Fibroblast of lung (primary cell): Measurements from ENCODE around the gene NUS1. TPM values are rescaled to one million over a fixed set of nuclear protein-coding genes. Genes with fewer than 3 reads are reported as not detected.

Experiments
- DNase-seq, 2 donors: peaks; one replicate each; pipeline versions ENCODE4 v3.0.0 to v3.0.0-alpha.2; 2010; ENCODE audit warnings: low read depth in 2 of 2
- H2AFZ ChIP-seq: 2 replicates; pipeline ENCODE4 v1.5.1; 2012; ENCODE audit warnings: low read length, control low read depth, inconsistent platforms
- H3K27ac ChIP-seq: 2 replicates; pipeline ENCODE4 v1.5.1; 2011; ENCODE audit warnings: low read length, control low read depth; ENCODE audit not compliant: insufficient read depth
- H3K27me3 ChIP-seq: 2 replicates; pipeline ENCODE4 v1.5.1; 2011; ENCODE audit warnings: mild to moderate bottlenecking, low read length; ENCODE audit not compliant: control insufficient read depth, insufficient read depth
- H3K36me3 ChIP-seq: 2 replicates; pipeline ENCODE4 v1.5.1; 2011; ENCODE audit warnings: low read length; ENCODE audit not compliant: control insufficient read depth, insufficient read depth
- H3K4me1 ChIP-seq: 2 replicates; pipeline ENCODE4 v1.5.1; 2011; ENCODE audit warnings: low read length; ENCODE audit not compliant: control insufficient read depth, insufficient read depth; ENCODE audit errors: extremely low read depth
- H3K4me2 ChIP-seq: 2 replicates; pipeline ENCODE4 v1.5.1; 2011; ENCODE audit warnings: low read length, control low read depth; ENCODE audit not compliant: insufficient read depth; ENCODE audit errors: extremely low read depth
- H3K4me3 ChIP-seq, 4 experiments: fragments of 200-600 bp in 1 of 4; sonication (generic) in 1 of 4; replicated peaks in 1 of 4; 2 replicates each; pipeline ENCODE4 v1.5.1; 2011 to 2016; ENCODE audit warnings: low read length in 4 of 4, low read depth in 3 of 4, mild to moderate bottlenecking in 3 of 4, control low read depth in 2 of 4, inconsistent platforms in 1 of 4, mixed read lengths in 1 of 4; ENCODE audit not compliant: insufficient read depth in 1 of 4; ENCODE audit errors: control extremely low read depth in 1 of 4
- H3K79me2 ChIP-seq: 2 replicates; pipeline ENCODE4 v1.5.1; 2012; ENCODE audit warnings: mild to moderate bottlenecking, low read length, inconsistent platforms; ENCODE audit not compliant: control insufficient read depth, insufficient read depth
- H3K9ac ChIP-seq: 2 replicates; pipeline ENCODE4 v1.5.1; 2011; ENCODE audit warnings: mild to moderate bottlenecking, low read length, control low read depth; ENCODE audit not compliant: insufficient read depth
- H3K9me3 ChIP-seq: 2 replicates; pipeline ENCODE4 v1.5.1; 2012; ENCODE audit warnings: low read depth, low read length; ENCODE audit not compliant: control insufficient read depth, insufficient read depth
- H4K20me1 ChIP-seq: 2 replicates; pipeline ENCODE4 v1.5.1; 2011; ENCODE audit warnings: low read length; ENCODE audit not compliant: control insufficient read depth, insufficient read depth; ENCODE audit errors: extremely low read depth
- EZH2 ChIP-seq: IDR thresholded peaks from 2 replicates; pipeline ENCODE4 v1.5.1; 2012; ENCODE audit warnings: low read length, control low read depth, mild to moderate bottlenecking; ENCODE audit errors: missing control alignments
- polyA plus RNA-seq, 2 donors: library from polyadenylated mRNA; depleted of rRNA in 1 of 2; stranded (reverse) in 1 of 2; unstranded in 1 of 2; fragments of >200 nt; gene quantifications; 2 replicates each; pipeline ENCODE4 v1.2.1, GENCODE V29; 2011 to 2012; ENCODE audit warnings: missing spikeins in 1 of 2
- total RNA-seq: library from RNA; depleted of rRNA; stranded (reverse); fragments of >200 nt; gene quantifications from 2 replicates; pipeline ENCODE4 v1.2.1, GENCODE V29; 2014
- TF ChIP-seq, protein P1 (sequence below), 2 donors: IDR thresholded peaks in 1 of 2; conservative IDR thresholded peaks in 1 of 2; 1 replicate in 1 of 2; 2 replicates in 1 of 2; pipeline ENCODE4 v1.5.1; 2011 to 2012; ENCODE audit warnings: low read length in 2 of 2, control low read depth in 1 of 2, inconsistent platforms in 1 of 2, low read depth in 1 of 2, mild to moderate bottlenecking in 1 of 2

The NUS1 gene
- total and polyA plus RNA-seq, 2 donors (not counting 1 experiment from before 2014, with no cell fraction given): 15.4 to 32.9 TPM

DNA sequence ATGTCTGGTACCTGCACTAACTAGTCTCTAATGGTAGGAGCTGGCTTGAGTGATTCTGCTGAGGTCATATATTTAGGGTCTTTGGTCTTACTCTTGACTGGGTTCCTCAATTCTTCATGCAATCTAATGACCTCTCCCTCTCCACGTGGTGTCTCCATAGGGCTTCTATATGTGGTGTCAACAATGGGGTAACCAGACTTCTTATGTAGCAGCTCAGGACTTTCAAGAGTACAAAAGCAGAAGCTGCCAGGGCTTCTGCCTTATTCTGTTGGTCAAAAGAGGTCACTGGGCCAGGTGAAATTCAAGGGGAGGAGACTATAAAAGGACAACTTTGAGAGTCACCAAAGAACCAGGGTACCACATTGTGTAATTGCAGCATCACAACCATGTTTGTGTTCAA, 54.3 kb downstream of the NUS1 start:
- Histone ChIP-seq H3K79me2 (no peaks in the 10 kb centered on the region), H3K27ac (no peak overlapping the region), H3K36me3 (no peaks in the 10 kb centered on the region), H4K20me1 (no peaks in the 10 kb centered on the region), H3K4me1 (no peaks in the 10 kb centered on the region), H3K27me3 (no peaks in the 10 kb centered on the region), H3K9me3 (no peaks in the 10 kb centered on the region), H2AFZ (no peak overlapping the region), H3K4me3 (no peak overlapping the region), H3K9ac (no peak overlapping the region), H3K4me2 (no peak overlapping the region)
- TF ChIP-seq, protein P1, sequence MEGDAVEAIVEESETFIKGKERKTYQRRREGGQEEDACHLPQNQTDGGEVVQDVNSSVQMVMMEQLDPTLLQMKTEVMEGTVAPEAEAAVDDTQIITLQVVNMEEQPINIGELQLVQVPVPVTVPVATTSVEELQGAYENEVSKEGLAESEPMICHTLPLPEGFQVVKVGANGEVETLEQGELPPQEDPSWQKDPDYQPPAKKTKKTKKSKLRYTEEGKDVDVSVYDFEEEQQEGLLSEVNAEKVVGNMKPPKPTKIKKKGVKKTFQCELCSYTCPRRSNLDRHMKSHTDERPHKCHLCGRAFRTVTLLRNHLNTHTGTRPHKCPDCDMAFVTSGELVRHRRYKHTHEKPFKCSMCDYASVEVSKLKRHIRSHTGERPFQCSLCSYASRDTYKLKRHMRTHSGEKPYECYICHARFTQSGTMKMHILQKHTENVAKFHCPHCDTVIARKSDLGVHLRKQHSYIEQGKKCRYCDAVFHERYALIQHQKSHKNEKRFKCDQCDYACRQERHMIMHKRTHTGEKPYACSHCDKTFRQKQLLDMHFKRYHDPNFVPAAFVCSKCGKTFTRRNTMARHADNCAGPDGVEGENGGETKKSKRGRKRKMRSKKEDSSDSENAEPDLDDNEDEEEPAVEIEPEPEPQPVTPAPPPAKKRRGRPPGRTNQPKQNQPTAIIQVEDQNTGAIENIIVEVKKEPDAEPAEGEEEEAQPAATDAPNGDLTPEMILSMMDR (conservative IDR thresholded peaks at IDR 0.05 in 1 of 2, IDR thresholded peaks at IDR 0.05 in 1 of 2; ENCODE audit: low read depth in 1 of 2, low read length in 2 of 2): no peak
- no peak for TF ChIP-seq EZH2
- no peak for DNase-seq

DNA sequence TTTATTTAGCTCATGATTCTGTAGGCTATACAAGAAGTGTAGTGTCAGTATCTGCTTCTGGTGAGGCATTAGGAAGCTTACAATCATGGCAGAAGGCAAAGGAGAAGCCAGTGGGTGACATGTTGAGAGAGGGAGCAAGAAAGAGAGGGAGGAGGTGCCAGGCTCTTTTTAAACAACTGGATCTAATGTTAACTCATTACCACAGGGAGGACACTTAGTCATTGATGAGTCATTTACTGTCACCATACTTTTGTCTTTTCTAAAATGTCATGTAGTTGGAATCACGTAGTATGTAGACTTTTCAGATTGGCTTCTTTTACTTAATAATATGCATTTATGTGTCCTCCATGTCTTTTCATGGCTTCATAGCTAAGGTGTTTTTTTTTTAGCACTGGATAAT, 58.1 kb downstream of the NUS1 start:
- Histone ChIP-seq H3K4me2 (no peak overlapping the region), H2AFZ (no peak overlapping the region), H4K20me1 (no peaks in the 10 kb centered on the region), H3K27me3 (no peaks in the 10 kb centered on the region), H3K27ac (no peak overlapping the region), H3K36me3 (no peaks in the 10 kb centered on the region), H3K4me3 (no peak overlapping the region), H3K9me3 (no peaks in the 10 kb centered on the region), H3K4me1 (no peaks in the 10 kb centered on the region), H3K9ac (no peak overlapping the region), H3K79me2 (no peaks in the 10 kb centered on the region)
- no peak for DNase-seq
- TF ChIP-seq EZH2: no peak
- TF ChIP-seq, protein P1 (conservative IDR thresholded peaks at IDR 0.05 in 1 of 2, IDR thresholded peaks at IDR 0.05 in 1 of 2; ENCODE audit: low read depth in 1 of 2, low read length in 2 of 2): no peak

DNA sequence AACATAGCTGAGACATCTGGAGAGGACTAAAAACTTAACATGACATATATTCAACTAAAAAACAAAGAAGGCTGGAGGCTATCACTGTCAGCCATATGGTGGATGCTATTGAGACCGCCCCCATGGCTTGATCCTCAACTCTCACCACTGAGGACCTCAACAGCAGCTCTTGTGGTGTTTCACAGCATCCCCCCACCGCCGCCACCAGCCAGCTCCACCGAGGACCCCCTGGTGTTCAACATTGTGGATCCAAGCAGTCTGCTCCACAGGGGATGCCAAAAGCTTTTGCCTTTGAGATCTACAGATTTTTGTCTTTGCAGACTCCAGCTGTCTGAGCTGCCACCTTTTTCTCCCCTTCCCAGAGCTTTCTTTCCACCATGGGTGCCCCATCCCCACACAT, 64.6 kb downstream of the NUS1 start:
- H3K9me3 ChIP-seq: no peaks in the 10 kb centered on the region
- H2AFZ ChIP-seq: no peak overlapping the region
- no peaks in the 10 kb centered on the region for H3K27me3 ChIP-seq
- TF ChIP-seq, protein P1 (conservative IDR thresholded peaks at IDR 0.05 in 1 of 2, IDR thresholded peaks at IDR 0.05 in 1 of 2; ENCODE audit: low read depth in 1 of 2, low read length in 2 of 2): no peak
- TF ChIP-seq EZH2: no peak
- DNase-seq: no peak
- H3K36me3 ChIP-seq: no peaks in the 10 kb centered on the region
- H3K4me2 ChIP-seq: no peak overlapping the region
- no peaks in the 10 kb centered on the region for H3K79me2 ChIP-seq
- no peak overlapping the region for H3K27ac ChIP-seq
- no peaks in the 10 kb centered on the region for H3K4me1 ChIP-seq
- H3K9ac ChIP-seq: no peak overlapping the region
- H3K4me3 ChIP-seq: no peak overlapping the region
- H4K20me1 ChIP-seq: no peaks in the 10 kb centered on the region
